ENCODE measurements around the gene KRTAP10-7. TPM values are rescaled to one million over a fixed set of nuclear protein-coding genes. Genes with fewer than 3 reads are reported as not detected.
"Not testable (repeated sequence)": the region's sequence is repeated elsewhere in the genome, so short reads cannot be mapped to it uniquely, and the experiment has no call there.

The KRTAP10-7 gene
- total RNA-seq, 6 experiments from 2014 or later, result not detected

GRCh38 chr21:44571296-44571695 is 29.1 kb upstream of the KRTAP10-7 start:
- 81% methylated on average over 3 of the region's 4 CpGs for WGBS (ENCODE audit: insufficient coverage, low coverage, low lambda C conversion rate, missing lambda C conversion rate)
- TF ChIP-seq CTCF (IDR thresholded peaks at IDR 0.05) (no peak), POLR2A (IDR thresholded peaks at IDR 0.05) (no peak)
- no peaks in the 10 kb centered on the region for H3K9me3 ChIP-seq
- no peaks in the 10 kb centered on the region for H3K4me1 ChIP-seq
- intact Hi-C loops (cut with DNase I), result no loop called here
- no peaks in the 10 kb centered on the region for H3K36me3 ChIP-seq
- no peak overlapping the region for H3K27ac ChIP-seq
- H3K27me3 ChIP-seq, result no peaks in the 10 kb centered on the region
- H3K4me3 ChIP-seq, result no peak overlapping the region
- ATAC-seq, result no peak
- no peak for DNase-seq

GRCh38 chr21:44571844-44572782 is 28.3 kb upstream of the KRTAP10-7 start:
- 86% methylated on average over 4 of the region's 40 CpGs for WGBS (ENCODE audit: insufficient coverage, low coverage, low lambda C conversion rate, missing lambda C conversion rate)
- Histone ChIP-seq H3K27ac (no peak overlapping the region), H3K4me3 (no peak overlapping the region), H3K27me3 (no peaks in the 10 kb centered on the region), H3K9me3 (no peaks in the 10 kb centered on the region), H3K36me3 (no peaks in the 10 kb centered on the region), H3K4me1 (no peaks in the 10 kb centered on the region)
- TF ChIP-seq POLR2A (IDR thresholded peaks at IDR 0.05), result no peak
- DNase-seq (no peak), ATAC-seq (no peak)
- intact Hi-C loops (cut with DNase I), result no loop called here

DNA sequence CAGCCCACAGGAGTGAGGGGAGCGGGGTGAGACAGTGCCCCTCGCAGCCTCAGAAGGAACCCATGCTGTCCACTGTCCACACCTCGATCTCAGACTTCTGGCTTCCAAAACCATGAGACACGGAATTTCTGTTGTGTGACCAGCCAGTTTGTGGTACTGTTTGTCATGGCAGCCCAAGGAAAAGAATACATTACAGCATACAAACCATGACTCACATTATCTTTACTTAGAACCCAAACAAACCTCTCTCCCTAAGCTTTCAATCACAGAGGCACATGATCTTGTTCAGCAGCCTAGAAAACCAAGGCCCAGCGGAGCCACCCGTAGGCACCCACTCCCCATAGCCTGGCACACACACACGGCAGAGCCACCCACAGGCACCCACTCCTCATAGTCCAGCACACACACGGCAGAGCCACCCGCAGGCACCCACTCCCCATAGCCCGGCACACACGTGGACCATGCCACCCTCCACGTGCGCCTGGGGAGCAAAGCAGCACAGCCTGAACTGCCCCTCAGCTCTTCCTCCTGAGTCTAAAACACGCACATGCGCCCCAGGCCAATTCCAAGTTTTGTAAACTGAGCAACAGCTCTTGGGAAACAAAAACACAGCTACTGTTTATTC is 27.3 kb upstream of the KRTAP10-7 start:
- 72% methylated on average over 5 of the region's 15 CpGs for WGBS (ENCODE audit: insufficient coverage, low coverage, low lambda C conversion rate, missing lambda C conversion rate)
- H3K4me3 ChIP-seq, result no peak overlapping the region
- H3K36me3 ChIP-seq, result no peaks in the 10 kb centered on the region
- no peak for DNase-seq
- no peak overlapping the region for H3K27ac ChIP-seq
- intact Hi-C loops (cut with DNase I), result no loop called here
- no peaks in the 10 kb centered on the region for H3K9me3 ChIP-seq
- ATAC-seq, result no peak
- H3K4me1 ChIP-seq, result no peaks in the 10 kb centered on the region
- TF ChIP-seq CTCF (IDR thresholded peaks at IDR 0.05) (no peak), POLR2A (IDR thresholded peaks at IDR 0.05) (no peak)
- no peaks in the 10 kb centered on the region for H3K27me3 ChIP-seq

DNA sequence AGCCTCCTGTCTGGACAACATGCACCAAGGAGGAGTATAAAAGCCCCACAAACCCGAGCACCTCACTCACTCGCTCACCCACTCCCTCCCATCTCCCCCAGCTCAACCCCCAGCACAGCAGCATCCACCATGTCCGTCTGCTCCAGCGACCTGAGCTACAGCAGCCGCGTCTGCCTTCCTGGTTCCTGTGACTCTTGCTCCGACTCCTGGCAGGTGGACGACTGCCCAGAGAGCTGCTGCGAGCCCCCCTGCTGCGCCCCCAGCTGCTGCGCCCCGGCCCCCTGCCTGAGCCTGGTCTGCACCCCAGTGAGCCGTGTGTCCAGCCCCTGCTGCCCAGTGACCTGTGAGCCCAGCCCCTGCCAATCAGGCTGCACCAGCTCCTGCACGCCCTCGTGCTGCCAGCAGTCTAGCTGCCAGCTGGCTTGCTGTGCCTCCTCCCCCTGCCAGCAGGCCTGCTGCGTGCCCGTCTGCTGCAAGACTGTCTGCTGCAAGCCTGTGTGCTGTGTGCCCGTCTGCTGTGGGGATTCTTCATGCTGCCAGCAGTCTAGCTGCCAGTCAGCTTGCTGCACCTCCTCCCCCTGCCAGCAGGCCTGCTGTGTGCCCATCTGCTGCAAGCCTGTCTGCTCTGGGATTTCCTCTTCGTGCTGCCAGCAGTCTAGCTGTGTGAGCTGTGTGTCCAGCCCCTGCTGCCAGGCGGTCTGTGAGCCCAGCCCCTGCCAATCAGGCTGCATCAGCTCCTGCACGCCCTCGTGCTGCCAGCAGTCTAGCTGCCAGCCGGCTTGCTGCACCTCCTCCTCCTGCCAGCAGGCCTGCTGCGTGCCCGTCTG is 26.6 kb upstream of the KRTAP10-7 start, which contains the start of gene KRTAP10-4:
TSS of gene KRTAP10-4 (plus strand) at position 100 of the 827 bp plus-strand sequence. CDS start at position 130, 30 bp downstream.
- H3K36me3 ChIP-seq; H3K27ac ChIP-seq; H3K4me3 ChIP-seq; DNase-seq; H3K27me3 ChIP-seq; H3K4me1 ChIP-seq; ATAC-seq; intact Hi-C loops (cut with DNase I); H3K9me3 ChIP-seq: not testable (repeated sequence)
- WGBS (ENCODE audit: insufficient coverage, low coverage, low lambda C conversion rate, missing lambda C conversion rate), result 52% methylated on average over 10 of the region's 25 CpGs

DNA sequence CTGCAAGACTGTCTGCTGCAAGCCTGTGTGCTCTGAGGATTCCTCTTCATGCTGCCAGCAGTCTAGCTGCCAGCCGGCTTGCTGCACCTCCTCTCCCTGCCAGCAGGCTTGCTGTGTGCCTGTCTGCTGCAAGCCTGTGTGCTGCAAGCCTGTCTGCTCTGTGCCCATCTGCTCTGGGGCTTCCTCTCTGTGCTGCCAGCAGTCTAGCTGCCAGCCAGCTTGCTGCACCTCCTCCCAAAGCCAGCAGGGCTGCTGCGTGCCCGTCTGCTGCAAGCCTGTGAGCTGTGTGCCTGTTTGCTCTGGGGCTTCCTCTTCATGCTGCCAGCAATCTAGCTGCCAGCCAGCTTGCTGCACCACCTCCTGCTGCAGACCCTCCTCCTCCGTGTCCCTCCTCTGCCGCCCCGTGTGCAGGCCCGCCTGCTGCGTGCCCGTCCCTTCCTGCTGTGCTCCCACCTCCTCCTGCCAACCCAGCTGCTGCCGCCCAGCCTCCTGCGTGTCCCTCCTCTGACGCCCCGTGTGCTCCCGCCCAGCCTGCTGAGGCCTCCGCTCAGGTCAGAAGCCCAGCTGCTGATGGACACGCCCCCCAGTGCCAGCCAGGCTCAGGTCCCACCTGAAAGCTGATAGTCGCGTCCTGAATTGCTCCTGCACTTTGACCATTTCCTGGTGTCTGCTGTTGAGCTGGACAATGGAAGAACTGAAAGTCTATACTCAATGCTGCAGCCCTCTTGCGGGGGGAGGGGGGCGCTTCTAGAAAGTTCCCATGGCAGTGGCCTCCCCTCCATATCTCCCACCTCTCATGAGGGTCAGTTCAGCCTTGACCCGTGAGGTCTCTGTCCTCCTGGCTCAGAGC is 25.7 kb upstream of the KRTAP10-7 start:
- TF ChIP-seq CTCF (IDR thresholded peaks at IDR 0.05) (no peak), POLR2A (IDR thresholded peaks at IDR 0.05) (no peak)
- H3K4me1 ChIP-seq, result no peaks in the 10 kb centered on the region
- peak; percentile 38 to 94 (median 88) for ATAC-seq
- H3K27ac ChIP-seq, result no peak overlapping the region
- peak in 2 of 3 donors; percentile 63 to 89 for DNase-seq
- H3K27me3 ChIP-seq, result no peaks in the 10 kb centered on the region
- H3K9me3 ChIP-seq, result no peaks in the 10 kb centered on the region
- WGBS (ENCODE audit: insufficient coverage, low coverage, low lambda C conversion rate, missing lambda C conversion rate), result 13% methylated on average over 13 of the region's 21 CpGs
- intact Hi-C loops (cut with DNase I), result no loop called here
- H3K4me3 ChIP-seq, result no peak overlapping the region
- H3K36me3 ChIP-seq, result no peaks in the 10 kb centered on the region

All from right lobe of liver (tissue), 6 donors.